Bone marrow (tissue), 2 donors: ENCODE data around the gene HACD2.
"Not testable (repeated sequence)": the region's sequence is repeated elsewhere in the genome, so short reads cannot be mapped to it uniquely, and the experiment has no call there.

Source experiments
- DNase-seq, 2 donors: peaks; one replicate each; lab custom pipeline; 2025; lab: John Stamatoyannopoulos, UW

Gene HACD2

GRCh38 chr3:123584988-123585937, at the start of gene HACD2:
Gene HACD2, minus strand, starts transcription at chr3:123585053. Its CDS starts 26 bp downstream, at chr3:123585027.
- peak; percentile 82 to 95 for DNase-seq

GRCh38 chr3:123634149-123635051, 49.5 kb upstream of the HACD2 start:
- DNase-seq, result no peak

- no peak for DNase-seq
These were observed 48.7 kb upstream of the HACD2 start for GRCh38 chr3:123633530-123633929.

- DNase-seq, result no peak
These were observed 47.4 kb upstream of the HACD2 start for GRCh38 chr3:123632161-123632655.

- no peak for DNase-seq
These were observed 44.8 kb upstream of the HACD2 start for GRCh38 chr3:123629747-123630047.

- no peak for DNase-seq
These were observed 44.3 kb upstream of the HACD2 start for GRCh38 chr3:123628996-123629746.

GRCh38 chr3:123627673-123628670, 43.1 kb upstream of the HACD2 start:
- DNase-seq, result no peak

GRCh38 chr3:123626881-123627280, 42.0 kb upstream of the HACD2 start:
- no peak for DNase-seq

- no peak for DNase-seq
These were observed 39.4 kb upstream of the HACD2 start for GRCh38 chr3:123624302-123624701.

- DNase-seq, result no peak
These were observed 38.6 kb upstream of the HACD2 start for GRCh38 chr3:123623346-123623880.

- DNase-seq, result no peak
These were observed 37.9 kb upstream of the HACD2 start for GRCh38 chr3:123622766-123623165.

- DNase-seq, result no peak
These were observed 37.0 kb upstream of the HACD2 start for GRCh38 chr3:123621850-123622189.

GRCh38 chr3:123621186-123621849, 36.5 kb upstream of the HACD2 start:
- no peak for DNase-seq

- no peak for DNase-seq
These were observed 35.5 kb upstream of the HACD2 start for GRCh38 chr3:123620343-123620742.

- peak; percentile 45 to 82 for DNase-seq
These were observed 34.1 kb upstream of the HACD2 start for GRCh38 chr3:123618768-123619484.

GRCh38 chr3:123618076-123618708, 33.3 kb upstream of the HACD2 start:
- DNase-seq, result no peak

GRCh38 chr3:123616593-123616992, 31.7 kb upstream of the HACD2 start:
- no peak for DNase-seq

- DNase-seq, result no peak
These were observed 28.7 kb upstream of the HACD2 start for GRCh38 chr3:123613543-123613942.

- not testable (repeated sequence) for DNase-seq
These were observed 26.8 kb upstream of the HACD2 start for GRCh38 chr3:123611674-123612073.
